Fibroblast of upper back skin (primary cell): ENCODE measurements around the gene MIPOL1.
"Not testable (repeated sequence)": the region's sequence is repeated elsewhere in the genome, so short reads cannot be mapped to it uniquely, and the experiment has no call there.

Experiments
- DNase-seq: peaks from one replicate; pipeline ENCODE4 v3.0.0-alpha.2; 2013

The MIPOL1 gene

GRCh38 chr14:37197421-37198272, at the start of gene MIPOL1:
Gene MIPOL1, plus strand, starts transcription at chr14:37197937. Its CDS starts 49,952 bp downstream, at chr14:37247889.
- DNase-seq: peak; percentile 88

GRCh38 chr14:37150414-37150813, 47.3 kb upstream of the MIPOL1 start:
- DNase-seq: peak; percentile 53

- DNase-seq: no peak
Measured at GRCh38 chr14:37153005-37153404, 44.7 kb upstream of the MIPOL1 start.

- no peak for DNase-seq
Measured at GRCh38 chr14:37153483-37153882, 44.3 kb upstream of the MIPOL1 start.

GRCh38 chr14:37157987-37158386, 39.8 kb upstream of the MIPOL1 start:
- no peak for DNase-seq

GRCh38 chr14:37162307-37162706, 35.4 kb upstream of the MIPOL1 start:
- not testable (repeated sequence) for DNase-seq

GRCh38 chr14:37165794-37166193, 31.9 kb upstream of the MIPOL1 start:
- DNase-seq: no peak

- DNase-seq: no peak
Measured at GRCh38 chr14:37167151-37168047, 30.3 kb upstream of the MIPOL1 start.

- no peak for DNase-seq
Measured at GRCh38 chr14:37168721-37169120, 29.0 kb upstream of the MIPOL1 start.

GRCh38 chr14:37170237-37170636, 27.5 kb upstream of the MIPOL1 start:
- DNase-seq: no peak

GRCh38 chr14:37170993-37171392, 26.7 kb upstream of the MIPOL1 start:
- DNase-seq: no peak

- no peak for DNase-seq
Measured at GRCh38 chr14:37171678-37172023, 26.1 kb upstream of the MIPOL1 start.

GRCh38 chr14:37172024-37172869, 25.5 kb upstream of the MIPOL1 start, which contains the start of gene SLC25A21:
Gene SLC25A21, minus strand, starts transcription at chr14:37172606.
- DNase-seq: peak; percentile 78

GRCh38 chr14:37172936-37173614, 24.7 kb upstream of the MIPOL1 start:
- no peak for DNase-seq

- no peak for DNase-seq
Measured at GRCh38 chr14:37179896-37180502, 17.7 kb upstream of the MIPOL1 start.

- DNase-seq: not testable (repeated sequence)
Measured at GRCh38 chr14:37180886-37181285, 16.9 kb upstream of the MIPOL1 start.

- DNase-seq: no peak
Measured at GRCh38 chr14:37181441-37181840, 16.3 kb upstream of the MIPOL1 start.

GRCh38 chr14:37184520-37184919, 13.2 kb upstream of the MIPOL1 start:
- DNase-seq: not testable (repeated sequence)

GRCh38 chr14:37185670-37186069, 12.1 kb upstream of the MIPOL1 start:
- DNase-seq: no peak

GRCh38 chr14:37186865-37187264, 10.9 kb upstream of the MIPOL1 start:
- DNase-seq: no peak

GRCh38 chr14:37187294-37187693, 10.4 kb upstream of the MIPOL1 start:
- no peak for DNase-seq
